HEK293 (cell line): ENCODE measurements around the gene PMAIP1.

ENCODE experiments used
- CTCF ChIA-PET: fragments of 350-600 bp; formaldehyde crosslinking; extraction: SDS; loops from one replicate; lab custom pipeline; 2021; ENCODE audit warnings: antibody characterized with exemption; lab: Yijun Ruan, JAX
- POLR2A ChIA-PET: fragments of 300-600 bp; formaldehyde crosslinking; extraction: SDS; loops from one replicate; lab custom pipeline; 2020; ENCODE audit warnings: antibody characterized with exemption, inconsistent platforms; lab: Yijun Ruan, JAX
- H3K27ac ChIP-seq: fragments of 200-500 bp; sonication (Bioruptor generic); 2 replicates; pipeline ENCODE4 v1.5.1; 2014; ENCODE audit warnings: low read depth, low read length, control low read depth, inconsistent platforms; ENCODE audit errors: extremely low read depth
- H3K36me3 ChIP-seq, 2 experiments: fragments of 200-500 bp in 1 of 2; sonication (Bioruptor generic) in 1 of 2; 1 replicate in 1 of 2; 2 replicates in 1 of 2; pipeline ENCODE4 v1.5.1; 2014 to 2017; ENCODE audit warnings: inconsistent platforms in 2 of 2, low read length in 2 of 2; ENCODE audit not compliant: control insufficient read depth in 2 of 2, insufficient read depth in 1 of 2
- H3K4me1 ChIP-seq: fragments of 200-500 bp; sonication (Bioruptor generic); 2 replicates; pipeline ENCODE4 v1.5.1; 2014; ENCODE audit warnings: mild to moderate bottlenecking, low read length, inconsistent platforms; ENCODE audit not compliant: control insufficient read depth, insufficient read depth
- H3K4me3 ChIP-seq: 2 replicates; pipeline ENCODE4 v1.5.1; 2011; ENCODE audit warnings: low read depth, mild to moderate bottlenecking, control low read depth, low read length, moderate library complexity
- H3K9me3 ChIP-seq: fragments of 200-500 bp; sonication (Bioruptor generic); 2 replicates; pipeline ENCODE4 v1.5.1; 2014; ENCODE audit warnings: low read depth, low read length, inconsistent platforms; ENCODE audit not compliant: control insufficient read depth, insufficient read depth
- FEZF1 ChIP-seq: fragments of 450-650 bp; formaldehyde crosslinking; IDR thresholded peaks from 2 replicates; pipeline ENCODE4 v1.5.1; 2016; ENCODE audit warnings: missing biosample characterization, missing genetic modification characterization
- GLI2 ChIP-seq: fragments of 450-650 bp; formaldehyde crosslinking; IDR thresholded peaks from 2 replicates; pipeline ENCODE4; 2017; ENCODE audit warnings: missing biosample characterization, missing genetic modification characterization, low read depth, borderline replicate concordance
- HOXC10 ChIP-seq: sonication (generic); formaldehyde crosslinking; IDR thresholded peaks from 2 replicates; pipeline ENCODE4 v1.8.1; 2023; ENCODE audit warnings: mild to moderate bottlenecking, missing genetic modification reagents
- KLF9 ChIP-seq: fragments of 450-650 bp; formaldehyde crosslinking; IDR thresholded peaks from 2 replicates; pipeline ENCODE4 v1.5.1; 2016; ENCODE audit warnings: missing biosample characterization, missing genetic modification characterization, low read depth
- MZF1 ChIP-seq: fragments of 450-650 bp; formaldehyde crosslinking; IDR thresholded peaks from 2 replicates; pipeline ENCODE4 v1.5.1; 2017; ENCODE audit warnings: missing biosample characterization, missing genetic modification characterization, borderline replicate concordance
- SP3 ChIP-seq: fragments of 450-650 bp; formaldehyde crosslinking; IDR thresholded peaks from 2 replicates; pipeline ENCODE4 v1.5.1; 2016; ENCODE audit warnings: missing biosample characterization, missing genetic modification characterization
- YY1 ChIP-seq: fragments of 450-650 bp; formaldehyde crosslinking; IDR thresholded peaks from 2 replicates; pipeline ENCODE4 v1.5.1; 2018; ENCODE audit warnings: missing biosample characterization, missing genetic modification characterization
- YY2 ChIP-seq: fragments of 450-650 bp; formaldehyde crosslinking; IDR thresholded peaks from 2 replicates; pipeline ENCODE4 v1.5.1; 2016; ENCODE audit warnings: missing biosample characterization, missing genetic modification characterization
- ZNF335 ChIP-seq: fragments of 450-650 bp; formaldehyde crosslinking; conservative IDR thresholded peaks from 2 replicates; pipeline ENCODE4 v1.5.1; 2016; ENCODE audit warnings: missing biosample characterization, missing genetic modification characterization
- ZNF510 ChIP-seq: fragments of 450-650 bp; formaldehyde crosslinking; IDR thresholded peaks from 2 replicates; pipeline ENCODE4 v1.5.1; 2018; ENCODE audit warnings: mild to moderate bottlenecking, missing genetic modification characterization, missing biosample characterization; ENCODE audit not compliant: insufficient replicate concordance
- ZNF549 ChIP-seq: fragments of 450-650 bp; IDR thresholded peaks from 2 replicates; pipeline ENCODE4 v1.5.1; 2018; ENCODE audit warnings: missing biosample characterization, missing genetic modification characterization, mild to moderate bottlenecking, inconsistent platforms, moderate library complexity
- ZNF561 ChIP-seq: fragments of 450-650 bp; IDR thresholded peaks from 2 replicates; pipeline ENCODE4 v1.5.1; 2018; ENCODE audit warnings: missing biosample characterization, missing genetic modification characterization, borderline replicate concordance
- ZNF571 ChIP-seq: fragments of 450-650 bp; formaldehyde crosslinking; IDR thresholded peaks from 2 replicates; pipeline ENCODE4 v1.5.0; 2017; ENCODE audit warnings: missing biosample characterization, missing genetic modification characterization
- ZNF629 ChIP-seq: fragments of 450-650 bp; formaldehyde crosslinking; IDR thresholded peaks from 2 replicates; pipeline ENCODE4 v1.5.1; 2017; ENCODE audit warnings: missing biosample characterization, missing genetic modification characterization
- ZNF776 ChIP-seq: fragments of 450-650 bp; formaldehyde crosslinking; IDR thresholded peaks from 2 replicates; pipeline ENCODE4 v1.5.0; 2017; ENCODE audit warnings: missing biosample characterization, missing genetic modification characterization, borderline replicate concordance
- TF ChIP-seq, protein P1 (sequence below): fragments of 450-650 bp; formaldehyde crosslinking; IDR thresholded peaks from 2 replicates; pipeline ENCODE4 v1.5.1; 2017; ENCODE audit warnings: missing biosample characterization, mild to moderate bottlenecking, missing genetic modification characterization, moderate library complexity
- TF ChIP-seq, protein P2 (sequence below): fragments of 450-650 bp; IDR thresholded peaks from 2 replicates; pipeline ENCODE4 v1.5.1; 2018; ENCODE audit warnings: missing biosample characterization, missing genetic modification characterization
- TF ChIP-seq, protein P3 (sequence below): fragments of 450-650 bp; formaldehyde crosslinking; IDR thresholded peaks from 2 replicates; pipeline ENCODE4 v1.5.1; 2016; ENCODE audit warnings: missing biosample characterization, missing genetic modification characterization
- TF ChIP-seq, protein P4 (sequence below): fragments of 450-650 bp; formaldehyde crosslinking; IDR thresholded peaks from 2 replicates; pipeline ENCODE4 v1.5.1; 2016; ENCODE audit warnings: missing biosample characterization, missing genetic modification characterization

PMAIP1 gene

DNA sequence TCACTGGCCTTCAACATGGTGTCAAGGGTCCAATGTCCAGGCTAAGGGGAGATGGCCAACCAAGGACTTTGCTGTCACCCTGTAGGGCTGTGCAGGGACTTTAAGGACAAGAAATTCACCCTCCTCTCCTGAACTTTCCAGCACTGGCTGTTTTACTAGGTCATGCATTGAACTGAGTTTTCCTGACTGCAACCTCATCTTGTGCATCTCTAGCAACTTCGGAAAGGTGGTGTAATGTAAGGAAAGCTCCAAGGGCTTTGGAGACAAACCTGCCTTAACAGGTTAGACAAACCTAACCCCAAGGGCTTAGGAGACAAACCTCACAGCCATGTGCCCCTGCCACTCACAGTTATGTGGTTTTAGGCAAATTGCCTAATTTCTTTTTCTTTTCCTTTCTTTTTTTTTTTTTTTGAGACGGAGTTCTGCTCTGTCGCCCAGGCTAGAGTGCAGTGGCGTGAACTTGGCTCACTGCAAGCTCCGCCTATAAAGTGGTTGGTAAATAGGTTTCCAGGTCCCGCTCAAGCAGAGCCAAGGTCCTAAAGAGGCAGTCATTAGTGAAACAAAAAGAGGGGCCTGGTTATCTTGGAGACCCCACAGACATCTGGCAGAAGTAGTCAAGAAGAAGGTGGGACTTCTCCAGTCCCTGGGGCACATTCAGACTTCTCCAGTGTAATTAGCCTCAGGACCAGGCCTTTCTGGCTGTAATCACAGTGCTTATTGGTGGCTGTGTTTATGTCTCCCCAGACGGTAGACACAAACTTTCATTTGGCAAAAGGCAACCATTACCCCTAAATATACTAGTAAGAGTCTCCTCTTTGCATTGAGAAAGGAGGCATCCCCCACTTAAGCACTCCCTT is 37.6 kb upstream of the PMAIP1 start:
- POLR2A ChIA-PET, result no interaction called here
- no peak overlapping the region for H3K27ac ChIP-seq
- H3K4me1 ChIP-seq, result peaks cover 4% of the 10 kb centered on the region
- TF ChIP-seq ZNF549, result no peak
- TF ChIP-seq ZNF510, result no peak
- TF ChIP-seq, protein P1, sequence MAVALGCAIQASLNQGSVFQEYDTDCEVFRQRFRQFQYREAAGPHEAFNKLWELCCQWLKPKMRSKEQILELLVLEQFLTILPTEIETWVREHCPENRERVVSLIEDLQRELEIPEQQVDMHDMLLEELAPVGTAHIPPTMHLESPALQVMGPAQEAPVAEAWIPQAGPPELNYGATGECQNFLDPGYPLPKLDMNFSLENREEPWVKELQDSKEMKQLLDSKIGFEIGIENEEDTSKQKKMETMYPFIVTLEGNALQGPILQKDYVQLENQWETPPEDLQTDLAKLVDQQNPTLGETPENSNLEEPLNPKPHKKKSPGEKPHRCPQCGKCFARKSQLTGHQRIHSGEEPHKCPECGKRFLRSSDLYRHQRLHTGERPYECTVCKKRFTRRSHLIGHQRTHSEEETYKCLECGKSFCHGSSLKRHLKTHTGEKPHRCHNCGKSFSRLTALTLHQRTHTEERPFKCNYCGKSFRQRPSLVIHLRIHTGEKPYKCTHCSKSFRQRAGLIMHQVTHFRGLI (tag by site-specific recombination), result peak; percentile 66; the same call in 1 of the 2 replicates
- TF ChIP-seq ZNF335 (tag by site-specific recombination), result no peak
- TF ChIP-seq ZNF561, result no peak
- no peak for TF ChIP-seq SP3 (tag by site-specific recombination)
- no peak for TF ChIP-seq ZNF776 (tag by site-specific recombination)
- H3K9me3 ChIP-seq, result no peaks in the 10 kb centered on the region
- H3K36me3 ChIP-seq, result no peaks in the 10 kb centered on the region
- no peak overlapping the region for H3K4me3 ChIP-seq
- CTCF ChIA-PET, result interaction anchor here (0.7 to 1.1 kb wide), 3 partner anchors 10 to 1106 kb away, joined by 3 to 8 read pairs (median 4); no protein-coding TSS in a partner anchor

DNA sequence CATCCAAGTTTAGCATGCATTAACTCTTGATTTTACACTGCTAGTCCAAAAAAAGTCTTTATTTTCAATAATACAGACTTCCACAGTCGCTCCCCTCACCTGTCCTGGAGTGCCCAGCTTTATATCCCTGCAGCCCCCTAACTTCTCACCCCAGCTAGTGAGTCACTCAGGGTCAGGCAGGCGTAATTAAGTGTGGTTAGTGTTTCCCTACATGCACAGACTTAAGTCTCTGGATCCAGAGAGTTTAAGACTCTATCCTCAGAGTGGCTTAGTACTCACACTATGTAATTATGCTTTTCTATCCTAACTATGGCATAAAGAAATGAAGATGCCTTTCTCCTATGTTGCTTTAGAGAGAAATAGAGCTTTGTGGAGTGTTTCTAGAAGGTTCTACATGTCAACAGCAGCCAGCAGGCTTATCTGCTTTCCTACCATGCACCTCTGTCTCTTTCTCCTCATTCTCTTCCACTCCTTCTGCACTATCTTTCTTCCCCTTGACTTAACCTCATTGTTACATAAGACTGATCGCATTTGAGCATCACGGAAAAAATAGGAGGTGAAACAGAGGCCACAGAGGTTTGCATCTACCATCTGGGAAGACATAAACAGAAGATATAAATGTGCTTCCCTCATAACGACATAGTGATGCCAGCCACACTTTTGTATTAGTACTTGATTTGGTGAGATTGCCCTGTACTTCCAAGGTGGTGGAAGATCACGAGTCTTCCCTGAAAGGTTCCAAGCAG is 34.4 kb upstream of the PMAIP1 start:
- peaks cover 4% of the 10 kb centered on the region for H3K4me1 ChIP-seq
- POLR2A ChIA-PET, result interaction anchor here (3.0 kb wide), 1 partner anchor 35 kb away, joined by 22 read pairs; the partner anchor contains the start of gene PMAIP1

More for the DNA sequence above, 34.4 kb upstream of the PMAIP1 start:
- Histone ChIP-seq H3K4me3 (no peak overlapping the region), H3K36me3 (no peaks in the 10 kb centered on the region), H3K27ac (0 out of 2 replicates have a peak overlapping the region, but pooled peaks have one; percentile 18), H3K9me3 (no peaks in the 10 kb centered on the region)
- CTCF ChIA-PET, result no interaction called here
- TF ChIP-seq KLF9 (tag by site-specific recombination) (no peak), MZF1 (no peak), YY2 (tag by site-specific recombination) (no peak), FEZF1 (tag by site-specific recombination) (no peak), ZNF629 (no peak), GLI2 (tag by site-specific recombination) (no peak), ZNF571 (no peak), HOXC10 (CRISPR knock-in tag) (no peak), YY1 (tag by site-specific recombination) (no peak)
- TF ChIP-seq, protein P2, sequence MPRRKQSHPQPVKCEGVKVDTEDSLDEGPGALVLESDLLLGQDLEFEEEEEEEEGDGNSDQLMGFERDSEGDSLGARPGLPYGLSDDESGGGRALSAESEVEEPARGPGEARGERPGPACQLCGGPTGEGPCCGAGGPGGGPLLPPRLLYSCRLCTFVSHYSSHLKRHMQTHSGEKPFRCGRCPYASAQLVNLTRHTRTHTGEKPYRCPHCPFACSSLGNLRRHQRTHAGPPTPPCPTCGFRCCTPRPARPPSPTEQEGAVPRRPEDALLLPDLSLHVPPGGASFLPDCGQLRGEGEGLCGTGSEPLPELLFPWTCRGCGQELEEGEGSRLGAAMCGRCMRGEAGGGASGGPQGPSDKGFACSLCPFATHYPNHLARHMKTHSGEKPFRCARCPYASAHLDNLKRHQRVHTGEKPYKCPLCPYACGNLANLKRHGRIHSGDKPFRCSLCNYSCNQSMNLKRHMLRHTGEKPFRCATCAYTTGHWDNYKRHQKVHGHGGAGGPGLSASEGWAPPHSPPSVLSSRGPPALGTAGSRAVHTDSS, result no peak
- TF ChIP-seq, protein P3, sequence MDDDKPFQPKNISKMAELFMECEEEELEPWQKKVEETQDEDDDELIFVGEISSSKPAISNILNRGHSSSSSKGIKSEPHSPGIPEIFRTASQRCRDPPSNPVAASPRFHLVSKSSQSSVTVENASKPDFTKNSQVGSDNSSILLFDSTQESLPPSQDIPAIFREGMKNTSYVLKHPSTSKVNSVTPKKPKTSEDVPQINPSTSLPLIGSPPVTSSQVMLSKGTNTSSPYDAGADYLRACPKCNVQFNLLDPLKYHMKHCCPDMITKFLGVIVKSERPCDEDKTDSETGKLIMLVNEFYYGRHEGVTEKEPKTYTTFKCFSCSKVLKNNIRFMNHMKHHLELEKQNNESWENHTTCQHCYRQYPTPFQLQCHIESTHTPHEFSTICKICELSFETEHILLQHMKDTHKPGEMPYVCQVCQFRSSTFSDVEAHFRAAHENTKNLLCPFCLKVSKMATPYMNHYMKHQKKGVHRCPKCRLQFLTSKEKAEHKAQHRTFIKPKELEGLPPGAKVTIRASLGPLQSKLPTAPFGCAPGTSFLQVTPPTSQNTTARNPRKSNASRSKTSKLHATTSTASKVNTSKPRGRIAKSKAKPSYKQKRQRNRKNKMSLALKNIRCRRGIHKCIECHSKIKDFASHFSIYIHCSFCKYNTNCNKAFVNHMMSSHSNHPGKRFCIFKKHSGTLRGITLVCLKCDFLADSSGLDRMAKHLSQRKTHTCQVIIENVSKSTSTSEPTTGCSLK, result no peak
- TF ChIP-seq, protein P4, sequence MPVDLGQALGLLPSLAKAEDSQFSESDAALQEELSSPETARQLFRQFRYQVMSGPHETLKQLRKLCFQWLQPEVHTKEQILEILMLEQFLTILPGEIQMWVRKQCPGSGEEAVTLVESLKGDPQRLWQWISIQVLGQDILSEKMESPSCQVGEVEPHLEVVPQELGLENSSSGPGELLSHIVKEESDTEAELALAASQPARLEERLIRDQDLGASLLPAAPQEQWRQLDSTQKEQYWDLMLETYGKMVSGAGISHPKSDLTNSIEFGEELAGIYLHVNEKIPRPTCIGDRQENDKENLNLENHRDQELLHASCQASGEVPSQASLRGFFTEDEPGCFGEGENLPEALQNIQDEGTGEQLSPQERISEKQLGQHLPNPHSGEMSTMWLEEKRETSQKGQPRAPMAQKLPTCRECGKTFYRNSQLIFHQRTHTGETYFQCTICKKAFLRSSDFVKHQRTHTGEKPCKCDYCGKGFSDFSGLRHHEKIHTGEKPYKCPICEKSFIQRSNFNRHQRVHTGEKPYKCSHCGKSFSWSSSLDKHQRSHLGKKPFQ, result no peak
